OCI-LY1 (cell line): ENCODE results near the gene CPEB2.

ENCODE experiments used
- CTCF ChIP-seq: fragments of 200-600 bp; sonication (generic), shearing (Covaris generic); IDR thresholded peaks from 2 replicates; pipeline ENCODE4 v1.5.1; 2017; ENCODE audit warnings: mild to moderate bottlenecking, antibody characterized with exemption, low read length, moderate library complexity, mixed read lengths
- EZH2 ChIP-seq: fragments of 200-600 bp; sonication (generic), shearing (Covaris generic); IDR thresholded peaks from 2 replicates; pipeline ENCODE4 v1.8.0; 2017; ENCODE audit warnings: borderline replicate concordance, mixed run types, mild to moderate bottlenecking, antibody characterized with exemption, low read length, moderate library complexity, mixed read lengths

- TF ChIP-seq CTCF (no peak), EZH2 (no peak)
Observed at GRCh38 chr4:15031993-15032675, 29.9 kb downstream of the CPEB2 start.
